Astrocyte of the cerebellum (primary cell): ENCODE results near the gene ZNF507.
"Not testable (repeated sequence)": the region's sequence is repeated elsewhere in the genome, so short reads cannot be mapped to it uniquely, and the experiment has no call there.

Experiments used
- DNase-seq: peaks from one replicate; pipeline ENCODE4 v3.0.0-alpha.2; 2011; ENCODE audit warnings: low read depth
- H3K4me3 ChIP-seq: 2 replicates; pipeline ENCODE4 v1.5.1; 2011; ENCODE audit warnings: mild to moderate bottlenecking, low read depth, low read length, moderate library complexity
- in situ Hi-C: cut with HindIII; loops from 2 replicates; pipeline ENCODE4 v1.10.0; 2017; ENCODE audit warnings: low sequenced_read_pairs
- TF ChIP-seq, protein P1 (sequence below): IDR thresholded peaks from 2 replicates; pipeline ENCODE4 v1.5.1; 2012; ENCODE audit warnings: low read length, low read depth, moderate library complexity, mild to moderate bottlenecking; ENCODE audit errors: missing control alignments

ZNF507 gene

GRCh38 chr19:32364040-32364439, 18.6 kb downstream of the ZNF507 start:
- no peak for DNase-seq
- no peak overlapping the region for H3K4me3 ChIP-seq
- TF ChIP-seq, protein P1, sequence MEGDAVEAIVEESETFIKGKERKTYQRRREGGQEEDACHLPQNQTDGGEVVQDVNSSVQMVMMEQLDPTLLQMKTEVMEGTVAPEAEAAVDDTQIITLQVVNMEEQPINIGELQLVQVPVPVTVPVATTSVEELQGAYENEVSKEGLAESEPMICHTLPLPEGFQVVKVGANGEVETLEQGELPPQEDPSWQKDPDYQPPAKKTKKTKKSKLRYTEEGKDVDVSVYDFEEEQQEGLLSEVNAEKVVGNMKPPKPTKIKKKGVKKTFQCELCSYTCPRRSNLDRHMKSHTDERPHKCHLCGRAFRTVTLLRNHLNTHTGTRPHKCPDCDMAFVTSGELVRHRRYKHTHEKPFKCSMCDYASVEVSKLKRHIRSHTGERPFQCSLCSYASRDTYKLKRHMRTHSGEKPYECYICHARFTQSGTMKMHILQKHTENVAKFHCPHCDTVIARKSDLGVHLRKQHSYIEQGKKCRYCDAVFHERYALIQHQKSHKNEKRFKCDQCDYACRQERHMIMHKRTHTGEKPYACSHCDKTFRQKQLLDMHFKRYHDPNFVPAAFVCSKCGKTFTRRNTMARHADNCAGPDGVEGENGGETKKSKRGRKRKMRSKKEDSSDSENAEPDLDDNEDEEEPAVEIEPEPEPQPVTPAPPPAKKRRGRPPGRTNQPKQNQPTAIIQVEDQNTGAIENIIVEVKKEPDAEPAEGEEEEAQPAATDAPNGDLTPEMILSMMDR = no peak
- in situ Hi-C loops = no loop called here

DNA sequence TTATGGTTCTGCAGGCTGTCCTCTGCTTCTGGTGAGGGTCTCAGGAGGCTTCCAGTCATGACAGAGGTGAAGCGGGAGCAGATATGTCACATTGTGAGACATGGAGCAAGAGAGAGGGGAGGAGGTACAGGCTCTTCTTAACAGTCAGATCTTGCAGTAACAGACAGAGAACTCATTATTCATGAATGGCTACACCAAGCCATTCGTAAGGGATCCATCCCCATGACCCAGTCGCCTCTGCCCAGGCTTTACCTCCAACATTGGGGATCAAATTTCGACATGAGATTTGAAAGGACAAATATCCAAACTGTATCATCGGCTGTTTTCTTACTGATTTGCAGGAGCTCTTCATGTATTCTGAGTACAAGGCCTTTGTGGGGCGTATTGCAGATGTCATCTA, 21.7 kb downstream of the ZNF507 start:
- TF ChIP-seq, protein P1 = no peak
- in situ Hi-C loops = no loop called here
- DNase-seq = no peak
- H3K4me3 ChIP-seq = no peak overlapping the region

DNA sequence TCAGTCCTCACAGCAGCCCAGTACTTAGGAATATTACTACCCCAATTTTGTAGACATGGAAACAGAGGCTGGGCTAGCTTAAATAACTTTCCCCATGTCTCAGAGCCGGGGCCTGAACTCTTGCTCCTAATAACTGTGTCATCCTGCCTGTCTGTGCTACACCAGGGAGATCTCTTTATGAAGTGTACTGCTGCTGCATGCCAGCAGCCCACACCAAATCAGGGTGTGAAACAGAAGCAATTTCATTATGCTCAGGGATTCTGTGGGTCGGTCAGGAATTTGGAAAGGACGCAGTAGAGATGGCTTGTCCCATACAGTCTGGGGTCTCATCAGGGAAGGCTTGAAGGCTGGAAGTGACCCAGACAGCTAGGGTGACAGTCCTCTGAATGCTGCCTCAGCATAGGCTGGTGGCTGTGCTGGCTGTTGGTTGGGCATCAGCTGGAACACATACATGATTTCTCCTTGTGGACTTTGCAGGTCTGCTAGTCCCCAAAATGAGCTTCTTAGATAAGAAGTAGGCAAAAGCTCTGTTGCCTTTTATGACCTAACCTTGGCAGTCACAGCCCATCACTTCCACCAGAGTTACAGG, 22.6 kb downstream of the ZNF507 start:
- TF ChIP-seq, protein P1 = no peak
- DNase-seq = no peak
- in situ Hi-C loops = no loop called here

DNA sequence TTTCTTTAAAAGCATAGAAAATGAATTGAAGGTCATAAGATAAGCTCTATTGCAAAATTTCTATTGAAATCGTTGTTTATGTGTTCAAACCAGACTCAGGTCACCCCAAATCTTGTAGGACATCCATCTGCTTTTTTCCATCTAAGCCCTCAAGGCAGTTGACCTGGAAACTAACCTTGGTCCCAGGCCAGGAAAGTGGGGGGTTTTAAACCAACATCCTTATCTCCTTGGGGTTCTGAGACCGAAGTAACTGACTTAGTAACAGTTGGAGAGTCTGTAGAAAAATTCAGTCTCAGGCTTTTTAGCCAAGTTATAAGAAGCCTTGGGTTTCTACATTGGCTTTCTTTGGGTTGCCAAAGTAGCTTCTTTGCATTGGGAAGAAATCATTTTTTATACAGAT, 23.4 kb downstream of the ZNF507 start:
- TF ChIP-seq, protein P1 = no peak
- in situ Hi-C loops = no loop called here
- no peak overlapping the region for H3K4me3 ChIP-seq
- no peak for DNase-seq

More for the DNA sequence above, 22.6 kb downstream of the ZNF507 start:
- H3K4me3 ChIP-seq = no peak overlapping the region

- in situ Hi-C loops = no loop called here
- DNase-seq = no peak
- H3K4me3 ChIP-seq = no peak overlapping the region
- TF ChIP-seq, protein P1 = no peak
These were observed 27.5 kb downstream of the ZNF507 start for GRCh38 chr19:32372726-32373517.

- no peak overlapping the region for H3K4me3 ChIP-seq
- DNase-seq = peak; percentile 94
- in situ Hi-C loops = no loop called here
- TF ChIP-seq, protein P1 = no peak
These were observed 28.3 kb downstream of the ZNF507 start for GRCh38 chr19:32373585-32374295.

GRCh38 chr19:32374362-32374761, 29.0 kb downstream of the ZNF507 start:
- in situ Hi-C loops, H3K4me3 ChIP-seq, DNase-seq: not testable (repeated sequence)
